G401 (cell line): ENCODE data around the gene SORBS1. TPM values are rescaled to one million over a fixed set of nuclear protein-coding genes. Genes with fewer than 3 reads are reported as not detected.

Experiments
- DNase-seq: peaks from one replicate; pipeline ENCODE4 v3.0.0-alpha.2; 2015; ENCODE audit warnings: low spot score
- in situ Hi-C: cut with HindIII; loops from 2 replicates; pipeline ENCODE4 v1.10.0; 2016; ENCODE audit warnings: low sequenced_read_pairs, mixed read lengths
- total RNA-seq: library from RNA; depleted of rRNA; stranded (reverse); fragments of >200 nt; shearing (Covaris generic); gene quantifications from 2 replicates; pipeline ENCODE4 v1.2.3, GENCODE V29; 2014

SORBS1 gene
- total RNA-seq, 1 experiment from 2014 or later: not detected

GRCh38 chr10:95545981-95546380 is 15.2 kb downstream of the SORBS1 start:
- DNase-seq: no peak
- in situ Hi-C loops: no loop called here

GRCh38 chr10:95544783-95545500 is 16.2 kb downstream of the SORBS1 start:
- no peak for DNase-seq
- in situ Hi-C loops: no loop called here

GRCh38 chr10:95543459-95543858 is 17.7 kb downstream of the SORBS1 start:
- in situ Hi-C loops: no loop called here
- DNase-seq: no peak

GRCh38 chr10:95542761-95543160 is 18.4 kb downstream of the SORBS1 start:
- in situ Hi-C loops: no loop called here

GRCh38 chr10:95542330-95542729 is 18.8 kb downstream of the SORBS1 start:
- DNase-seq: peak; percentile 68
- in situ Hi-C loops: no loop called here

More at GRCh38 chr10:95542761-95543160, 18.4 kb downstream of the SORBS1 start:
- DNase-seq: no peak

GRCh38 chr10:95540514-95541052 is 20.6 kb downstream of the SORBS1 start:
- in situ Hi-C loops: no loop called here
- no peak for DNase-seq

- in situ Hi-C loops: no loop called here
- no peak for DNase-seq
Measured at GRCh38 chr10:95539560-95540284, 21.4 kb downstream of the SORBS1 start.

- in situ Hi-C loops: no loop called here
- no peak for DNase-seq
Measured at GRCh38 chr10:95538412-95538811, 22.8 kb downstream of the SORBS1 start.

- DNase-seq: no peak
- in situ Hi-C loops: no loop called here
Measured at GRCh38 chr10:95537542-95537927, 23.6 kb downstream of the SORBS1 start.

GRCh38 chr10:95536894-95537541 is 24.2 kb downstream of the SORBS1 start:
- in situ Hi-C loops: no loop called here
- no peak for DNase-seq

- in situ Hi-C loops: no loop called here
- no peak for DNase-seq
Measured at GRCh38 chr10:95536017-95536416, 25.2 kb downstream of the SORBS1 start.

GRCh38 chr10:95535526-95535925 is 25.6 kb downstream of the SORBS1 start:
- in situ Hi-C loops: no loop called here
- DNase-seq: no peak

GRCh38 chr10:95533590-95533989 is 27.6 kb downstream of the SORBS1 start:
- in situ Hi-C loops: no loop called here
- no peak for DNase-seq

- in situ Hi-C loops: no loop called here
- no peak for DNase-seq
Measured at GRCh38 chr10:95532536-95532935, 28.6 kb downstream of the SORBS1 start.

- in situ Hi-C loops: no loop called here
- no peak for DNase-seq
Measured at GRCh38 chr10:95531994-95532399, 29.2 kb downstream of the SORBS1 start.

- no peak for DNase-seq
- in situ Hi-C loops: no loop called here
Measured at GRCh38 chr10:95531058-95531809, 29.9 kb downstream of the SORBS1 start.

- in situ Hi-C loops: no loop called here
- DNase-seq: no peak
Measured at GRCh38 chr10:95530561-95530960, 30.6 kb downstream of the SORBS1 start.

GRCh38 chr10:95530029-95530428 is 31.1 kb downstream of the SORBS1 start:
- in situ Hi-C loops: no loop called here
- no peak for DNase-seq

- in situ Hi-C loops: no loop called here
Measured at GRCh38 chr10:95526044-95526443, 35.1 kb downstream of the SORBS1 start.

More at GRCh38 chr10:95526044-95526443, 35.1 kb downstream of the SORBS1 start:
- DNase-seq: no peak
